PC-3 (cell line): ENCODE measurements around the gene GIT2.
"Not testable (repeated sequence)": the region's sequence is repeated elsewhere in the genome, so short reads cannot be mapped to it uniquely, and the experiment has no call there.

Experiments
- CTCF ChIP-seq: fragments of 300-600 bp; sonication (generic); conservative IDR thresholded peaks from 2 replicates; pipeline ENCODE4 v1.5.1; 2017; ENCODE audit warnings: antibody characterized with exemption, low read depth, mild to moderate bottlenecking, low read length
- EZH2phosphoT487 ChIP-seq: fragments of 300-600 bp; sonication (generic); IDR thresholded peaks from 2 replicates; pipeline ENCODE4 v1.6.1; 2018; ENCODE audit warnings: mild to moderate bottlenecking, antibody characterized with exemption, low read length, borderline replicate concordance

GRCh38 chr12:109899345-109899744 lies 96.8 kb downstream of the GIT2 start:
- not testable (repeated sequence) for TF ChIP-seq CTCF, EZH2phosphoT487
